Hepatocyte (in vitro differentiated cells): ENCODE results near the gene TLR2. TPM values are rescaled to one million over a fixed set of nuclear protein-coding genes. Genes with fewer than 3 reads are reported as not detected.

Experiments used
- DNase-seq: peaks from one replicate; pipeline ENCODE4 v3.0.0-alpha.2; 2016; ENCODE audit warnings: low spot score
- H2AFZ ChIP-seq: fragments of 200-600 bp; sonication (generic); 2 replicates; pipeline ENCODE4 v1.6.0; 2016; ENCODE audit warnings: antibody characterized with exemption, mild to moderate bottlenecking
- H3K27ac ChIP-seq: fragments of 200-600 bp; sonication (generic); 2 replicates; pipeline ENCODE4 v1.5.1; 2016; ENCODE audit warnings: mild to moderate bottlenecking
- H3K27me3 ChIP-seq: fragments of 200-600 bp; sonication (generic); 2 replicates; pipeline ENCODE4 v1.6.1; 2016
- H3K36me3 ChIP-seq: fragments of 200-600 bp; sonication (generic); replicated peaks from 2 replicates; pipeline ENCODE4 v1.5.1; 2016; ENCODE audit warnings: low read depth; ENCODE audit not compliant: insufficient read depth
- H3K4me1 ChIP-seq: fragments of 200-600 bp; sonication (generic); 2 replicates; pipeline ENCODE4 v1.5.1; 2016; ENCODE audit warnings: mild to moderate bottlenecking, moderate library complexity; ENCODE audit not compliant: insufficient read depth
- H3K4me2 ChIP-seq: fragments of 200-600 bp; sonication (generic); 2 replicates; pipeline ENCODE4 v1.6.0; 2016
- H3K4me3 ChIP-seq: fragments of 200-600 bp; sonication (generic); 2 replicates; pipeline ENCODE4 v1.5.1; 2016; ENCODE audit warnings: mild to moderate bottlenecking
- H3K79me2 ChIP-seq: fragments of 200-600 bp; sonication (generic); 2 replicates; pipeline ENCODE4 v1.6.0; 2017; ENCODE audit warnings: mild to moderate bottlenecking
- H3K9me2 ChIP-seq: fragments of 200-600 bp; sonication (generic); replicated peaks from 2 replicates; pipeline ENCODE4 v1.6.0; 2017; ENCODE audit warnings: mild to moderate bottlenecking; ENCODE audit not compliant: insufficient read depth
- H3K9me3 ChIP-seq: fragments of 200-600 bp; sonication (generic); 2 replicates; pipeline ENCODE4 v1.5.1; 2016; ENCODE audit warnings: low read depth, mild to moderate bottlenecking
- H4K20me1 ChIP-seq: fragments of 200-600 bp; sonication (generic); 2 replicates; pipeline ENCODE4 v1.6.0; 2016; ENCODE audit warnings: mild to moderate bottlenecking; ENCODE audit not compliant: insufficient read depth, poor library complexity, severe bottlenecking
- EZH2 ChIP-seq: fragments of 200-600 bp; sonication (generic); IDR thresholded peaks from 2 replicates; pipeline ENCODE4 v1.6.1; 2016; ENCODE audit warnings: antibody characterized with exemption, mild to moderate bottlenecking, borderline replicate concordance
- EZH2phosphoT487 ChIP-seq: fragments of 200-600 bp; sonication (generic); IDR thresholded peaks from one replicate; pipeline ENCODE4 v1.6.1; 2018; ENCODE audit warnings: antibody characterized with exemption, mild to moderate bottlenecking, low read depth, moderate library complexity; ENCODE audit not compliant: unreplicated experiment, severe bottlenecking
- WGBS: methylation state at CpG from one replicate; pipeline ENCODE4 v1.1.6; 2016; ENCODE audit warnings: low lambda C conversion rate; ENCODE audit errors: missing lambda C conversion rate; 5-methylcytosine and 5-hydroxymethylcytosine counted together
- polyA plus RNA-seq: library from polyadenylated mRNA; unstranded; fragments of >200 nt; fragmentation: Nextera tagmentation; extraction: Ambion mirVana; gene quantifications from 2 replicates; pipeline ENCODE4 v1.2.1, GENCODE V29; 2016
- total RNA-seq: library from RNA; depleted of rRNA; stranded (reverse); fragments of >200 nt; gene quantifications from 2 replicates; pipeline ENCODE4 v1.2.3, GENCODE V29; 2014
- TF ChIP-seq, protein P1 (sequence below): fragments of 200-600 bp; sonication (generic); IDR thresholded peaks from 2 replicates; pipeline ENCODE4 v1.5.1; 2016; ENCODE audit warnings: antibody characterized with exemption, mild to moderate bottlenecking; ENCODE audit not compliant: poor library complexity

The TLR2 gene
- total and polyA plus RNA-seq, 2 experiments from 2014 or later = 1.7 to 6.6 TPM

DNA sequence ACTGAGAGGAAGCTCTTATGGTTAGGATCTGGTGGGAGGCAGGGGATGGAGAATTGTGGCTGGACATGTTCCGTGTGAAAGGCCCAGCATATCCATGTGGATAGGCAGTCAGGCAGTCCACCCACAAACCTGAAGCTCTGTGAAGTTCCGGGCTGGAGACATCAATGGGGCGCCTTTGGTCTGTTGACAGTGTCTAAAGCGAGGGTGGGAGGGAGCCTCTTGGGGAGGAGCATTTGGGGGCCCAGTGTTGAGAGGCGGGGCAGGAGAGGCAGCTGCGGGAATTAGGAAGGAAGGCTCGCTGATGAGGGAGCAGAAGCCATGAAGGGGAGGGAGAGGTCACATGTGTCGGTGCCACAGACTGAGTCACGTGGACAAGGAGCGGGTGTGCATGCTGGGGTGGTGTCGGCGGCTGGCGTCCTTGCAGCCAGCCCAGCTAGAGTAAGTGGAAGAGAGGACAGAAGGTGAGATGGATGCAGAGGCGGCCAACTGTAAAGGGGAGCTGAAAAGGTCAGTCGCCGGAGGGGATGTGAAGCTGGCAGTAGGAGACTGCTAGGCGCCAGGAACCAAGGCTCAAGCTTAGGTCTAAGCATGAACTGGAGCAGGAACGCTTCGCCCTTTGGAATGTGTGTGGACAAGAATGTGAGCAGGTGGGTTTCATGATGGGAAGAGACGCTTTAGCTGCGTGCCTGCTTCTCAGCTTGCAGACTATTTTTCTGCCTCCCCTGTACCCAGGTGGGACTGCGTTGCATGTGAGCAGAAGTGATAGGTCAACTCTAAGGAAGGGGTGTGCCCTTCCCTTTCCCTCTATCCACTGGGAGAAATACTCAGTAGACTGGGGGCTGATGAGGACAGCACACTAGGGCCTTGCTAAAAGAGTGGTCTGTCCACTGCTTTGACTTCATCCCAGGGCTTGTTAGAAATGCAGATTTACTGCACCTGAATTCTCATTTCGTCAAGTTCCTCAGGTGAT, 44.0 kb upstream of the TLR2 start:
- 93% methylated on average over 21 of the region's 23 CpGs for WGBS

DNA sequence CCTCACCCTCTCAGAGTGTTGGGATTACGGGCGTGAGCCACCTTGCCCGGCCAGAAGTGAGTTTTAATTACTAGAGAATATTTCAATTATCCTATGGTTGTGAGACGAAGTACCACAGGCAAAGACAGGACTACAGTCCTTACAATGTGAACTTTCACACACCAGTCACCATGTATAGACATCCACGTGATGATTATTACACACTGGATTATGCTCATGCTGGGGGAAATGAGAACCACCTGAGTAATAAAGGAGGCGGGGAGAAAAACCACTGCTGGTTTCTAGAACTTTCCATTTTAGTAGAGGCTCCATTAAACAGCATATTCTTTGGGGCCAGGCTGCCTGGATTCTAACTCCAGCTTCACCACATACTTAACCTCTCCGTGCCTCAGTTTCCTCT, 42.5 kb upstream of the TLR2 start:
- no peaks in the 10 kb centered on the region for H3K9me2 ChIP-seq
- WGBS = 89% methylated on average over 7 of the region's 7 CpGs
- TF ChIP-seq, protein P1, sequence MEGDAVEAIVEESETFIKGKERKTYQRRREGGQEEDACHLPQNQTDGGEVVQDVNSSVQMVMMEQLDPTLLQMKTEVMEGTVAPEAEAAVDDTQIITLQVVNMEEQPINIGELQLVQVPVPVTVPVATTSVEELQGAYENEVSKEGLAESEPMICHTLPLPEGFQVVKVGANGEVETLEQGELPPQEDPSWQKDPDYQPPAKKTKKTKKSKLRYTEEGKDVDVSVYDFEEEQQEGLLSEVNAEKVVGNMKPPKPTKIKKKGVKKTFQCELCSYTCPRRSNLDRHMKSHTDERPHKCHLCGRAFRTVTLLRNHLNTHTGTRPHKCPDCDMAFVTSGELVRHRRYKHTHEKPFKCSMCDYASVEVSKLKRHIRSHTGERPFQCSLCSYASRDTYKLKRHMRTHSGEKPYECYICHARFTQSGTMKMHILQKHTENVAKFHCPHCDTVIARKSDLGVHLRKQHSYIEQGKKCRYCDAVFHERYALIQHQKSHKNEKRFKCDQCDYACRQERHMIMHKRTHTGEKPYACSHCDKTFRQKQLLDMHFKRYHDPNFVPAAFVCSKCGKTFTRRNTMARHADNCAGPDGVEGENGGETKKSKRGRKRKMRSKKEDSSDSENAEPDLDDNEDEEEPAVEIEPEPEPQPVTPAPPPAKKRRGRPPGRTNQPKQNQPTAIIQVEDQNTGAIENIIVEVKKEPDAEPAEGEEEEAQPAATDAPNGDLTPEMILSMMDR = no peak
- TF ChIP-seq EZH2 (no peak), EZH2phosphoT487 (no peak)
- H3K27ac ChIP-seq = no peak overlapping the region
- H3K27me3 ChIP-seq = no peaks in the 10 kb centered on the region
- DNase-seq = no peak
- H3K4me2 ChIP-seq = no peak overlapping the region
- no peak overlapping the region for H3K4me3 ChIP-seq
- H3K36me3 ChIP-seq = no peaks in the 10 kb centered on the region
- H3K9me3 ChIP-seq = no peaks in the 10 kb centered on the region
- no peaks in the 10 kb centered on the region for H3K4me1 ChIP-seq
- no peak overlapping the region for H2AFZ ChIP-seq
- no peaks in the 10 kb centered on the region for H4K20me1 ChIP-seq
- H3K79me2 ChIP-seq = no peaks in the 10 kb centered on the region

More for the DNA sequence above, 44.0 kb upstream of the TLR2 start:
- no peak for TF ChIP-seq EZH2phosphoT487
- TF ChIP-seq, protein P1 = no peak
- TF ChIP-seq EZH2 = no peak
- Histone ChIP-seq H3K36me3 (no peaks in the 10 kb centered on the region), H3K9me3 (no peaks in the 10 kb centered on the region), H3K27ac (no peak overlapping the region), H3K4me3 (no peak overlapping the region), H3K27me3 (no peaks in the 10 kb centered on the region), H4K20me1 (no peaks in the 10 kb centered on the region), H3K4me1 (no peaks in the 10 kb centered on the region), H3K4me2 (no peak overlapping the region), H3K79me2 (no peaks in the 10 kb centered on the region), H2AFZ (no peak overlapping the region), H3K9me2 (no peaks in the 10 kb centered on the region)
- no peak for DNase-seq

GRCh38 chr4:153643406-153644383, 40.4 kb upstream of the TLR2 start:
- Histone ChIP-seq H3K27ac (no peak overlapping the region), H3K36me3 (no peaks in the 10 kb centered on the region), H3K9me2 (no peaks in the 10 kb centered on the region), H3K79me2 (no peaks in the 10 kb centered on the region), H3K4me2 (peak overlapping the region; percentile 14), H3K4me1 (no peaks in the 10 kb centered on the region), H3K9me3 (no peaks in the 10 kb centered on the region), H4K20me1 (no peaks in the 10 kb centered on the region), H2AFZ (peak overlapping the region; percentile 29), H3K4me3 (no peak overlapping the region), H3K27me3 (no peaks in the 10 kb centered on the region)
- 87% methylated on average over 9 of the region's 9 CpGs for whole genome bisulfite sequencing
- no peak for TF ChIP-seq EZH2phosphoT487
- TF ChIP-seq, protein P1 = peak; percentile 47
- DNase-seq = peak; percentile 26
